ENCODE results near the gene GSTK1.

- TF ChIP-seq EZH2phosphoT487 (IDR thresholded peaks at IDR 0.05; ENCODE audit: low read length) (no peak), CTCF (IDR thresholded peaks at IDR 0.05; ENCODE audit: low read length) (no peak)
Measured at GRCh38 chr7:143290293-143290692, 27.1 kb downstream of the GSTK1 start.

Data from MM.1S (cell line).